KOPT-K1 (cell line): ENCODE measurements around the gene STK32A.
"Not testable (repeated sequence)": the region's sequence is repeated elsewhere in the genome, so short reads cannot be mapped to it uniquely, and the experiment has no call there.

Experiments
- H3K27ac ChIP-seq: fragments of 200-600 bp; sonication (generic); 2 replicates; pipeline ENCODE4 v1.5.1; 2016; ENCODE audit warnings: antibody characterized with exemption, mild to moderate bottlenecking, low read depth, low read length; ENCODE audit not compliant: poor library complexity, severe bottlenecking
- H3K36me3 ChIP-seq: fragments of 200-600 bp; sonication (generic); 2 replicates; pipeline ENCODE4 v1.5.1; 2017; ENCODE audit warnings: antibody characterized with exemption, mild to moderate bottlenecking, low read length, moderate library complexity; ENCODE audit not compliant: insufficient read depth
- H3K9me3 ChIP-seq: fragments of 200-600 bp; sonication (generic); 2 replicates; pipeline ENCODE4 v1.5.1; 2017; ENCODE audit warnings: antibody characterized with exemption, low read length, mild to moderate bottlenecking; ENCODE audit not compliant: insufficient read depth, poor library complexity, severe bottlenecking

Gene STK32A

DNA sequence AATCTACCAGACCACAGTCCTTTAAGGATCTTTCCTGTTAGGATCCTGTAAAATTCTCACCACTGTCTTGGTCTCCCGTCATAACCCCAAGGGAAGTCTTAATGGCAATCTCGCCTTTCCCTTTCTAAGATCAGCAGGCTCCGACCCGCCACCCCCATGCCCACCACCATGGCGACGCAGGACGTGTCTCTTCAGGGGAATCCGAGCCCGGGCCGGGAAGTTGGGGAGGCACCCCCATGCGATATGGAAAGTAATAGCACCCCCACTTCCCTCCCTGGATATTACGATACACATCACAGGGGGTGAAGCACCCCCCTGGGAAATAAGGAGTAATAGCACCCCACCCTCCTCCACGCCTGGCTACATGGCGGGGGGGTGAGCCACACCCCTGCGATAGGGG, 8.3 kb upstream of the STK32A start:
- no peaks in the 10 kb centered on the region for H3K36me3 ChIP-seq
- H3K9me3 ChIP-seq, result no peaks in the 10 kb centered on the region
- no peak overlapping the region for H3K27ac ChIP-seq

DNA sequence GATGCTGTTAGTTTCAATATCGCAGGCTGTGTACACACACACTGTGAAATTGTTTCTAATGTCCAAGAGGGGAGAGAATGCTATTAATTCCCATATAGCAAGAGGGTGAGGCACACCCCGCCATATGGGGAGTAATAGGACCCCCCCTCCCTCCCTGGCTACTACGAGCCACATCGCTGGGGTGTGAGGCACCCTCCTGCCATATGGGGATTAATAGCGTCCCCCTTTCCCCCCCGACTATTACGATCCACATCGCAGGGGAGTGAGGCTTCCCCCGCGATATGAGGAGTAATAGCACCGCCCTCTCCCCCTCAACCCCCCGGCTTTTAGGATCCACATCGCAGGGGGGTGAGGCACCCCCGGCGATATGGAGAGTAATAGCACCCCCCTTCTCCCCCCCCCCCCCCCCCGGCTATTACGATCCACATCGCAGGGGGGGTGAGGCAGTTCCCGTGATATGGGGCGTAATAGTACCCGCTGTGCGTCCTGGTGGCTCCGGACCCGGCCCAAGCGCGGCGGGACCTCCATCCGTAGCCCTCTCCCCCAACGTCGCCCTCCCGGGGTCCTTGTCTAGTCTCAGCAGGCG, 494 bp upstream of the STK32A start:
- no peak overlapping the region for H3K27ac ChIP-seq
- H3K9me3 ChIP-seq, result no peaks in the 10 kb centered on the region
- H3K36me3 ChIP-seq, result no peaks in the 10 kb centered on the region

DNA sequence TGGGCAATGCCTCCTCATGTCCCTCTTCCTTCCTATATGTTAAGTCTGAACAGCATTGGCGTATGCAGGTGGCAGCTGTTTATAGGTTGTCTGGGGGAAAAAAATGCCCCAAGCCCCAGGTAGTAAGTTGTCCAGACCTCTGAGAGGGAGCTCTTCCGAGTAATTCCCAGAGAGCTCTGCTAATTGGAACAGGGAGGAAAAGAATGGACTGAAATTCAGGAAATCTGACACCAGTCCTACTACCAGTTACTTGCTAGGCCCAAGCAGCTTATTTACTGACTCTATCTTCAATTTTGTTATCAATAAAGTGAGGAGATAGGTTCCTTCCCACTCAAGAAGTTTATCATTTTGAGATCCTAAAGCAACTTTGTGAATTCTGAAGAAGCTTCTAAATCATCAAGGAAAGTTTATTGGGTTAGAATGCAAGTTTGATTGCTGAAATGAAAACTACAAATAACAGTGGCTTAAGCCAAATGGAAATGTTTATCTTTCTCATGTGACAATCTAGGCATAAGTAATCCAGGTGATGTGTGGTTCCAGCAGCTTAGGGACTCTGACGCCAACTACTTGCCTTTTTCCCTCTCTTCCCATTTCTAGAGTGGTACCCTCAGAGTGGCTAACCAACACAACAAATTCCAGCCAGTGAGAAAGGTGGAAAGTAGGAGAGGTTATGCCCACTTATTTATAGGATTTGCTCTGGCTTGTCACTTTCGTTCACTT, 5.6 kb downstream of the STK32A start:
- H3K27ac ChIP-seq, result no peak overlapping the region
- H3K9me3 ChIP-seq, result no peaks in the 10 kb centered on the region
- no peaks in the 10 kb centered on the region for H3K36me3 ChIP-seq

GRCh38 chr5:147243238-147243637, 8.4 kb downstream of the STK32A start:
- H3K36me3 ChIP-seq, H3K27ac ChIP-seq, H3K9me3 ChIP-seq: not testable (repeated sequence)

- Histone ChIP-seq H3K36me3 (no peaks in the 10 kb centered on the region), H3K27ac (no peak overlapping the region), H3K9me3 (no peaks in the 10 kb centered on the region)
These were observed 10.7 kb downstream of the STK32A start for GRCh38 chr5:147245381-147246165.

- H3K36me3 ChIP-seq, result no peaks in the 10 kb centered on the region
- H3K27ac ChIP-seq, result no peak overlapping the region
- no peaks in the 10 kb centered on the region for H3K9me3 ChIP-seq
These were observed 13.7 kb downstream of the STK32A start for GRCh38 chr5:147248561-147248960.

- H3K36me3 ChIP-seq, result no peaks in the 10 kb centered on the region
- H3K9me3 ChIP-seq, result no peaks in the 10 kb centered on the region
- no peak overlapping the region for H3K27ac ChIP-seq
These were observed 25.0 kb downstream of the STK32A start for GRCh38 chr5:147259837-147260236.

GRCh38 chr5:147267082-147267832, 32.4 kb downstream of the STK32A start:
- Histone ChIP-seq H3K36me3 (no peaks in the 10 kb centered on the region), H3K27ac (no peak overlapping the region), H3K9me3 (no peaks in the 10 kb centered on the region)

- Histone ChIP-seq H3K27ac (no peak overlapping the region), H3K9me3 (no peaks in the 10 kb centered on the region), H3K36me3 (no peaks in the 10 kb centered on the region)
These were observed 41.7 kb downstream of the STK32A start for GRCh38 chr5:147276497-147276896.

DNA sequence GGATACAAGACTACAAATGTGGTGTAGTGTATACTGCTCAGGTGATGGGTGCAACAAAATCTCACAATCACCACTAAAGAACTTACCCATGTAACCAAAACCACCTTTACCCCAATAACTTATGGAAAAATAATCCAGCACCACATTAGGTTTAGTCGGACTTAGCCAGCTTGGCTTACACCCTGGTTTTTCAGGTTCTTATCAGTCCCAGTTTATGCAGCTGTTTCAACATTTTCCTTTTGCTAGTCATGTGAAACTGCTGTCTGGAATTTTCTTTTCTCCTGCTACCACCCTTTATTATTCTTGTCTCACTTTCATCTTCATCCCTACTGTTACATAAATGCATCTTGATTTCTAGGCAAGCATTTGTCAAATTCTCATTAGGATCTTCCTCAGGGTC, 51.5 kb downstream of the STK32A start:
- Histone ChIP-seq H3K27ac (no peak overlapping the region), H3K9me3 (no peaks in the 10 kb centered on the region), H3K36me3 (no peaks in the 10 kb centered on the region)

- Histone ChIP-seq H3K9me3 (no peaks in the 10 kb centered on the region), H3K36me3 (no peaks in the 10 kb centered on the region), H3K27ac (no peak overlapping the region)
These were observed 52.3 kb downstream of the STK32A start for GRCh38 chr5:147287110-147287509.

DNA sequence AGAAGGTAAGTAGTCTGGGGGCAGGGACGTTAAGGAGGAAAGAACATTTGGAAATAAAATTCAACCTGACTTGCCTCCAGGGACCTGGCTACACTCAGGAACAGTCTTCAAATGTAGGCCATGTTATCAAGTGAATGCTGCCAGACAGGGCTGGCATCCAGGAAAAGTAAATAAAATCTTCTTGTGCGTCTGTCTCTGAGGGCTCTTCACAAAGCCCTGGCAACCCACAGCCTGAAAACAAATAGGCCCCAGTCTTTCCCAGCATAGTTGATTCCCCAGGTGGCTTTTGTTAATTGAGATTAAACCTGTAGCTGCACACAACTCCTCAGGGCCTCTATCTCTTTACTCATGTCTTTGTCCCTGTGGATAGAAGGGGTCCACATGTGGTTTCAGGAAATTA, 55.4 kb downstream of the STK32A start:
- Histone ChIP-seq H3K9me3 (no peaks in the 10 kb centered on the region), H3K36me3 (no peaks in the 10 kb centered on the region), H3K27ac (no peak overlapping the region)

GRCh38 chr5:147303251-147303650, 68.4 kb downstream of the STK32A start:
- Histone ChIP-seq H3K27ac (no peak overlapping the region), H3K36me3 (no peaks in the 10 kb centered on the region), H3K9me3 (no peaks in the 10 kb centered on the region)

DNA sequence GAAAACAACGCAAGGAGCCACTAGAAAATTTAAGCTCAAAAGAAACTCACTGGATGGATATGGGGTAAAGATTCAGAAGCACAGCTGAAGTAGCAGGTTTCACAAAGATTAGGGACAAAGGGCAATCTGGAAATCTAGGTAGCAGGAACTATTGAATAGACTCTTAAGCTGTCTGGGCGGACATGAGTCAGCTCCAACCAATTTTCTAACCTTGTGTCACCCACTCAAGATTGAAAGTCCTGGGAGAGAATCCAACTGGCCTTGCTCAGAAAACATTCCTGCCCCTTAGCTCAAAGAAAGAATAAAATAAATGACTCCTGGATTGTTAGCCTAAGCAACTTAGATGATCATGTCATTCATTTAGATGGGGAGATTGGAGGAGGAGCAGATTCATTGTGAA, 69.2 kb downstream of the STK32A start:
- Histone ChIP-seq H3K9me3 (no peaks in the 10 kb centered on the region), H3K27ac (no peak overlapping the region), H3K36me3 (no peaks in the 10 kb centered on the region)

- no peaks in the 10 kb centered on the region for H3K9me3 ChIP-seq
- no peak overlapping the region for H3K27ac ChIP-seq
- no peaks in the 10 kb centered on the region for H3K36me3 ChIP-seq
These were observed 70.3 kb downstream of the STK32A start for GRCh38 chr5:147305147-147305546.
